IMR-90 (cell line): ENCODE measurements around the gene PPP3CA. TPM values are rescaled to one million over a fixed set of nuclear protein-coding genes. Genes with fewer than 3 reads are reported as not detected.

Experiments used
- ATAC-seq: fragments of 200-7000 bp; cut with Tn5 transposase; 2 replicates; pipeline ENCODE4 v1.9.1; 2020; ENCODE audit warnings: low read depth, mild to moderate bottlenecking, moderate library complexity
- BruUV-seq: library from RNA; stranded (reverse); fragments of 400-500 nt; replicated peaks from 2 replicates; lab custom pipeline; 2021; lab: Mats Ljungman, UMichigan
- CTCF ChIA-PET: fragments of 300-600 bp; formaldehyde crosslinking; extraction: SDS; loops from one replicate; lab custom pipeline; 2021; ENCODE audit warnings: antibody characterized with exemption; lab: Yijun Ruan, JAX
- POLR2A ChIA-PET: fragments of 300-600 bp; sonication (Branson Sonifier 250); formaldehyde crosslinking; loops from one replicate; lab custom pipeline; 2022; ENCODE audit warnings: antibody characterized with exemption; ENCODE audit not compliant: unreplicated experiment; lab: Charles Lee
- DNase-seq: peaks from one replicate; pipeline ENCODE4 v3.0.0; 2013
- H2AFZ ChIP-seq: replicated peaks from 2 replicates; pipeline ENCODE3; 2013; ENCODE audit warnings: low read length, mild to moderate bottlenecking; ENCODE audit not compliant: poor library complexity
- H2AK5ac ChIP-seq: 2 replicates; pipeline ENCODE4 v1.6.1; 2013; ENCODE audit warnings: low read depth, low read length, inconsistent platforms
- H2AK9ac ChIP-seq: replicated peaks from 2 replicates; pipeline ENCODE3; 2013; ENCODE audit warnings: mild to moderate bottlenecking, low read depth, low read length, moderate library complexity; ENCODE audit not compliant: poor library complexity
- H2BK120ac ChIP-seq: 2 replicates; pipeline ENCODE4 v1.6.1; 2013; ENCODE audit warnings: low read depth, low read length, inconsistent platforms
- H2BK15ac ChIP-seq: 3 replicates; pipeline ENCODE4 v1.6.1; 2013; ENCODE audit warnings: low read depth, low read length, inconsistent platforms
- H2BK20ac ChIP-seq: 2 replicates; pipeline ENCODE4 v1.6.1; 2013; ENCODE audit warnings: low read depth, mild to moderate bottlenecking, inconsistent platforms, low read length, moderate library complexity
- H2BK5ac ChIP-seq: 2 replicates; pipeline ENCODE4 v1.6.1; 2013; ENCODE audit warnings: mild to moderate bottlenecking, low read depth, low read length, inconsistent platforms; ENCODE audit not compliant: poor library complexity, severe bottlenecking
- H3K14ac ChIP-seq: replicated peaks from 2 replicates; pipeline ENCODE4 v1.6.1; 2013; ENCODE audit warnings: low read depth, low read length, inconsistent platforms
- H3K18ac ChIP-seq: 2 replicates; pipeline ENCODE4 v1.6.1; 2013; ENCODE audit warnings: low read depth, low read length, control low read depth
- H3K23ac ChIP-seq: 2 replicates; pipeline ENCODE4 v1.6.1; 2013; ENCODE audit warnings: low read depth, low read length, inconsistent platforms
- H3K27ac ChIP-seq: 2 replicates; pipeline ENCODE4 v1.5.1; 2013; ENCODE audit warnings: mild to moderate bottlenecking, control low read depth, low read length; ENCODE audit not compliant: insufficient read depth
- H3K27me3 ChIP-seq: 2 replicates; pipeline ENCODE4 v1.6.1; 2013; ENCODE audit warnings: low read length; ENCODE audit not compliant: control insufficient read depth, insufficient read depth
- H3K36me3 ChIP-seq: 2 replicates; pipeline ENCODE4 v1.6.1; 2013; ENCODE audit warnings: low read length, mixed read lengths; ENCODE audit not compliant: control insufficient read depth, insufficient read depth
- H3K4ac ChIP-seq: 2 replicates; pipeline ENCODE4 v1.6.1; 2013; ENCODE audit warnings: low read depth, low read length, inconsistent platforms
- H3K4me1 ChIP-seq: 2 replicates; pipeline ENCODE4 v1.6.1; 2013; ENCODE audit warnings: low read length, mixed read lengths; ENCODE audit not compliant: control insufficient read depth, insufficient read depth
- H3K4me2 ChIP-seq: 2 replicates; pipeline ENCODE4 v1.6.1; 2013; ENCODE audit warnings: low read depth, mild to moderate bottlenecking, control low read depth, low read length, moderate library complexity
- H3K4me3 ChIP-seq: 2 replicates; pipeline ENCODE4 v1.5.1; 2013; ENCODE audit warnings: low read depth, mild to moderate bottlenecking, control low read depth, low read length, moderate library complexity; ENCODE audit not compliant: insufficient read depth
- H3K56ac ChIP-seq: 2 replicates; pipeline ENCODE4 v1.6.1; 2013; ENCODE audit warnings: low read length, inconsistent platforms; ENCODE audit not compliant: insufficient read depth; ENCODE audit errors: extremely low read depth
- H3K79me1 ChIP-seq, 2 experiments: 2 replicates each; pipeline ENCODE4 v1.6.1; 2013; ENCODE audit warnings: low read length in 2 of 2, inconsistent platforms in 1 of 2, low read depth in 1 of 2
- H3K9ac ChIP-seq: 2 replicates; pipeline ENCODE4 v1.6.1; 2013; ENCODE audit warnings: low read depth, low read length, control low read depth
- H3K9me1 ChIP-seq: 2 replicates; pipeline ENCODE4 v1.6.1; 2013; ENCODE audit warnings: low read length, inconsistent platforms; ENCODE audit not compliant: insufficient read depth
- H3K9me3 ChIP-seq: 2 replicates; pipeline ENCODE4 v1.6.1; 2013; ENCODE audit warnings: low read length; ENCODE audit not compliant: control insufficient read depth, insufficient read depth
- H4K20me1 ChIP-seq: 2 replicates; pipeline ENCODE4 v1.6.1; 2013; ENCODE audit warnings: low read length, inconsistent platforms; ENCODE audit not compliant: insufficient read depth
- H4K5ac ChIP-seq: 2 replicates; pipeline ENCODE4 v1.6.1; 2013; ENCODE audit warnings: mild to moderate bottlenecking, low read depth, low read length, control low read depth
- H4K8ac ChIP-seq, 2 experiments: 2 replicates each; pipeline ENCODE4 v1.6.1; 2013; ENCODE audit warnings: low read depth in 2 of 2, low read length in 2 of 2, control low read depth in 1 of 2, inconsistent platforms in 1 of 2
- H4K91ac ChIP-seq: 2 replicates; pipeline ENCODE4 v1.6.1; 2013; ENCODE audit warnings: low read depth, low read length, inconsistent platforms; ENCODE audit not compliant: insufficient read depth
- FOS ChIP-seq: fragments of 150-350 bp; IDR thresholded peaks from 2 replicates; pipeline ENCODE4 v1.6.1; 2016; ENCODE audit warnings: low read depth, low read length
- MAFK ChIP-seq: IDR thresholded peaks from 2 replicates; pipeline ENCODE4 v1.6.1; 2012; ENCODE audit warnings: low read depth, low read length, improper control_type of control experiment
- SMC3 ChIP-seq: fragments of 150-350 bp; IDR thresholded peaks from 2 replicates; pipeline ENCODE4 v1.6.1; 2016; ENCODE audit warnings: low read depth, mild to moderate bottlenecking, antibody characterized with exemption, low read length, moderate library complexity
- WGBS, 2 experiments: methylation state at CpG; one replicate each; pipeline versions ENCODE4 v1.1.5 to v1.1.7; 2013; ENCODE audit warnings: missing lambda C conversion rate in 2 of 2; ENCODE audit not compliant: insufficient read length in 1 of 2; ENCODE audit errors: extremely low coverage in 2 of 2; 5-methylcytosine and 5-hydroxymethylcytosine counted together
- dilution Hi-C: fragments of 300-500 bp; cut with HindIII; formaldehyde crosslinking; loops from one replicate; pipeline ENCODE4 v1.14.3; 2018; ENCODE audit warnings: low sequenced_read_pairs; ENCODE audit not compliant: unreplicated experiment
- in situ Hi-C: fragments of 300-500 bp; cut with MboI; formaldehyde crosslinking; loops from 3 replicates; pipeline ENCODE4 v1.14.3; 2019; ENCODE audit warnings: low sequenced_read_pairs, inconsistent platforms, mixed read lengths
- intact Hi-C: fragments of 100-400 bp; cut with micrococcal nuclease; formaldehyde crosslinking; loops from 2 replicates; pipeline ENCODE4 v1.10.0; 2022
- polyA plus RNA-seq, 3 experiments: library from polyadenylated mRNA; depleted of rRNA; stranded (reverse); fragments of >200 nt; gene quantifications; 2 replicates each; pipeline ENCODE4 v1.2.3, GENCODE V29; 2012; ENCODE audit warnings: low replicate concordance in 1 of 3
- total RNA-seq: library from RNA; depleted of rRNA; stranded (reverse); fragments of >200 nt; gene quantifications from 2 replicates; pipeline ENCODE4 v1.2.3, GENCODE V29; 2012

Gene PPP3CA
- total and polyA plus RNA-seq, 2 of the 4 experiments (the other 2 are of a cell fraction): 14.5 to 48.6 TPM

DNA sequence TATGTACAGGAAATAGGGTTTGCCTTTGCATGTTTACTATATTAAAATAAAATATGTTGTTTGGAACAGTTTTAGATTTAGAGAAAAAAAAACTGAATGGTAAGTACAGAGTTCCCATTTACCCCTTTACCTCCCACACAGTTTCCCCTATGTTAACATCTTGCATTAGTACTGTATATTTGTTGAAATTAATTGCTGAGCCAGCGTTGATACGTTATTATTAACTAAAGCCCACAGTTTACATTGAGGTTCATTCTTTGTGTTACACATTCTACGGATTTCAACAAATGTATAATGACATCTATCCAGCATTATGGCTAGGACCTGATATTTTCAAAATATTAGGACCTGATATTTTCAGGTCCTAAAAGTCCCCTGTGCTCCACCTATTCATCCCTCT lies 70.7 kb downstream of the PPP3CA start:
- no peak overlapping the region for H3K4me2 ChIP-seq
- WGBS, 2 experiments: no CpG with 5 or more reads among the region's 3 CpGs

More for the DNA sequence above, 70.7 kb downstream of the PPP3CA start:
- H3K36me3 ChIP-seq: no peaks in the 10 kb centered on the region
- H4K91ac ChIP-seq: no peak overlapping the region
- ChIA-PET CTCF (no interaction called here), POLR2A (no interaction called here)
- in situ Hi-C loops (no loop called here), dilution Hi-C loops (no loop called here), intact Hi-C loops (loop anchor here (2.0 kb wide), 1 partner anchor 70 kb away; the partner anchor contains the start of gene PPP3CA)
- no peak overlapping the region for H3K18ac ChIP-seq
- no peaks in the 10 kb centered on the region for H3K27me3 ChIP-seq
- no peak overlapping the region for H3K4me3 ChIP-seq
- H3K14ac ChIP-seq: no peak overlapping the region
- no peak overlapping the region for H2BK15ac ChIP-seq
- no peak overlapping the region for H2AK9ac ChIP-seq
- TF ChIP-seq FOS: no peak
- TF ChIP-seq MAFK: peak; percentile 55
- no peak for TF ChIP-seq SMC3
- H2BK120ac ChIP-seq: no peak overlapping the region
- ATAC-seq (no peak), DNase-seq (no peak)
- H3K4ac ChIP-seq: no peak overlapping the region
- H4K20me1 ChIP-seq: peaks cover 23% of the 10 kb centered on the region; the same call in 1 of the 2 replicates
- H3K27ac ChIP-seq: no peak overlapping the region
- no peak overlapping the region for H4K8ac ChIP-seq
- no peak overlapping the region for H2BK20ac ChIP-seq
- no peak overlapping the region for H2AK5ac ChIP-seq
- H2AFZ ChIP-seq: no peak overlapping the region
- H4K5ac ChIP-seq: no peak overlapping the region
- H3K23ac ChIP-seq: no peak overlapping the region
- H3K9me3 ChIP-seq: no peaks in the 10 kb centered on the region
- H3K9ac ChIP-seq: no peak overlapping the region
- H3K4me1 ChIP-seq: peaks cover 3% of the 10 kb centered on the region; the same call in 1 of the 2 replicates
- peaks cover 14 to 54% of the 10 kb centered on the region in 2 experiments for H3K79me1 ChIP-seq
- BruUV-seq: no TSS peak
- H3K9me1 ChIP-seq: peaks cover 2% of the 10 kb centered on the region; the same call in 1 of the 2 replicates
- H2BK5ac ChIP-seq: no peak overlapping the region
- H3K56ac ChIP-seq: no peak overlapping the region
